Right lobe of liver (tissue), 6 donors: ENCODE measurements around the gene PKM. TPM values are rescaled to one million over a fixed set of nuclear protein-coding genes. Genes with fewer than 3 reads are reported as not detected.

ENCODE experiments used
- ATAC-seq, 4 donors: fragments of 200-7000 bp; cut with Tn5 transposase; one replicate each; pipeline ENCODE4 v1.9.1; 2020; ENCODE audit warnings: mild to moderate bottlenecking in 4 of 4, moderate library complexity in 4 of 4
- DNase-seq, 3 donors: peaks; one replicate each; pipeline ENCODE4 v3.0.0-alpha.2; 2020
- H3K27ac ChIP-seq, 3 donors: fragments of 200-600 bp; one replicate each; pipeline ENCODE4 v1.8.0; 2022
- H3K27me3 ChIP-seq, 2 donors: fragments of 200-600 bp; one replicate each; pipeline ENCODE4 v1.8.0; 2022
- H3K36me3 ChIP-seq, 4 donors: fragments of 200-600 bp; sonication (generic) in 1 of 4; one replicate each; pipeline versions ENCODE4 v1.5.1 to v1.8.0; 2017 to 2022; ENCODE audit warnings: control low read depth in 1 of 4
- H3K4me1 ChIP-seq, 4 donors: fragments of 200-600 bp; sonication (generic) in 1 of 4; one replicate each; pipeline versions ENCODE4 v1.5.1 to v1.8.0; 2017 to 2022; ENCODE audit warnings: control low read depth in 1 of 4
- H3K4me3 ChIP-seq, 3 donors: fragments of 200-600 bp; one replicate each; pipeline ENCODE4 v1.8.0; 2022
- H3K9me3 ChIP-seq, 4 donors: fragments of 200-600 bp; sonication (generic) in 1 of 4; one replicate each; pipeline versions ENCODE4 v1.5.1 to v1.8.0; 2017 to 2022; ENCODE audit warnings: control low read depth in 1 of 4
- CTCF ChIP-seq, 4 donors: fragments of 200-600 bp in 3 of 4; fragments of 450-650 bp in 1 of 4; IDR thresholded peaks; one replicate each; pipeline versions ENCODE4 v1.5.1 to v1.8.0; 2016 to 2022; ENCODE audit warnings: antibody characterized with exemption in 4 of 4, mild to moderate bottlenecking in 2 of 4
- POLR2A ChIP-seq: fragments of 450-650 bp; IDR thresholded peaks from one replicate; pipeline ENCODE4 v1.6.1; 2017; ENCODE audit warnings: antibody characterized with exemption, mild to moderate bottlenecking
- WGBS: methylation state at CpG from one replicate; pipeline ENCODE4 v1.1.6; 2018; ENCODE audit warnings: low coverage, low lambda C conversion rate; ENCODE audit not compliant: insufficient coverage; ENCODE audit errors: missing lambda C conversion rate; 5-methylcytosine and 5-hydroxymethylcytosine counted together
- intact Hi-C, 2 donors: fragments of 100-400 bp; cut with DNase I; formaldehyde crosslinking; loops; one replicate each; pipeline versions ENCODE4 v1.11.2 to v1.14.1; 2022
- total RNA-seq, 6 experiments: library from RNA; depleted of rRNA in 2 of 6; stranded (reverse); fragments of >200 nt in 2 of 6; fragmentation: NEBNext Ultra II Directional in 3 of 6; extraction: Animal tissue kit (Norgen Biotek cat#: 25700) in 3 of 6; gene quantifications; one replicate each; pipeline versions ENCODE4 v1.1.0 to v1.2.4, GENCODE V29; 2016 to 2023
- donor health status: DM: no; HTN: yes; CAD: no.
- donor health status: DM: no; HTN: no; CAD: no.
- donor health status: DM: no; HTN: no; CAD: no.
- donor health status: DM: no; HTN: yes; CAD: no.
- donor health status: DM: no; HTN: yes; CAD: no.

Gene PKM
- total RNA-seq, 6 experiments from 2014 or later: 18.4 to 106 (median 27.2) TPM

- H3K27me3 ChIP-seq: no peaks in the 10 kb centered on the region
- H3K27ac ChIP-seq: peak overlapping the region in 2 of 3 donors; percentile 44 to 58
- 80% methylated on average over 5 of the region's 10 CpGs for WGBS
- no peak for TF ChIP-seq CTCF (IDR thresholded peaks at IDR 0.05)
- no peak for TF ChIP-seq POLR2A
- no peaks in the 10 kb centered on the region for H3K36me3 ChIP-seq
- intact Hi-C loops: no loop called here
- ATAC-seq (no peak), DNase-seq (no peak)
- peak overlapping the region; percentile 8 to 65 (median 46) for H3K4me3 ChIP-seq
- no peaks in the 10 kb centered on the region for H3K4me1 ChIP-seq
- no peaks in the 10 kb centered on the region for H3K9me3 ChIP-seq
Observed at GRCh38 chr15:72272997-72273352, 42.0 kb upstream of the PKM start.

- peak within 1 kb of the TSS; percentile 65 to 70 (median 68) for H3K4me3 ChIP-seq
- peak; percentile 94 to 97 (median 97) for DNase-seq
- 11% methylated on average over 23 of the region's 82 CpGs for WGBS
- no peaks in the 10 kb centered on the region for H3K9me3 ChIP-seq
- TF ChIP-seq CTCF (IDR thresholded peaks at IDR 0.05): peak; percentile 38 to 62 (median 51)
- peak; percentile 65 for TF ChIP-seq POLR2A
- peak within 1 kb of the TSS; percentile 58 to 65 (median 60) for H3K27ac ChIP-seq
- H3K27me3 ChIP-seq: no peaks in the 10 kb centered on the region
- peak; percentile 97 to 98 (median 98) for ATAC-seq
- no peaks in the 10 kb centered on the region for H3K4me1 ChIP-seq
- intact Hi-C loops: no loop called here
- no peaks in the 10 kb centered on the region for H3K36me3 ChIP-seq
Observed at GRCh38 chr15:72272213-72272996, 41.4 kb upstream of the PKM start, which contains the start of gene PARP6. TSS of gene PARP6 (minus strand) at chr15:72272554. CDS start at chr15:72267477, 5,077 bp downstream.

- ATAC-seq (peak in 1 of 4 donors; percentile 1), DNase-seq (no peak)
- Histone ChIP-seq H3K4me3 (peak overlapping the region; percentile 65 to 70 (median 68)), H3K27ac (peak overlapping the region; percentile 58 to 65 (median 60)), H3K9me3 (no peaks in the 10 kb centered on the region), H3K27me3 (no peaks in the 10 kb centered on the region), H3K36me3 (peaks cover 0 to 4% (median under 1%) of the 10 kb centered on the region in 4 donors), H3K4me1 (no peaks in the 10 kb centered on the region)
- 14% methylated on average over 9 of the region's 13 CpGs for WGBS
- intact Hi-C loops: no loop called here
- TF ChIP-seq CTCF (IDR thresholded peaks at IDR 0.05): no peak
- TF ChIP-seq POLR2A: no peak
Observed at GRCh38 chr15:72271895-72272212, 40.9 kb upstream of the PKM start.

GRCh38 chr15:72271221-72271620 is 40.2 kb upstream of the PKM start:
- intact Hi-C loops: no loop called here

More at GRCh38 chr15:72271221-72271620, 40.2 kb upstream of the PKM start:
- Histone ChIP-seq H3K27me3 (no peaks in the 10 kb centered on the region), H3K9me3 (no peaks in the 10 kb centered on the region), H3K36me3 (peaks cover 0 to 7% (median 2%) of the 10 kb centered on the region in 4 donors), H3K4me1 (no peaks in the 10 kb centered on the region), H3K4me3 (no peak overlapping the region), H3K27ac (no peak overlapping the region)
- DNase-seq (no peak), ATAC-seq (no peak)
- TF ChIP-seq POLR2A (no peak), CTCF (IDR thresholded peaks at IDR 0.05) (no peak)
- WGBS: 69% methylated on average over 4 of the region's 4 CpGs
